ENCODE data around the gene PCNX2. TPM values are rescaled to one million over a fixed set of nuclear protein-coding genes. Genes with fewer than 3 reads are reported as not detected.

The PCNX2 gene
- total RNA-seq, 1 donor from 2014 or later = 23.5 TPM

DNA sequence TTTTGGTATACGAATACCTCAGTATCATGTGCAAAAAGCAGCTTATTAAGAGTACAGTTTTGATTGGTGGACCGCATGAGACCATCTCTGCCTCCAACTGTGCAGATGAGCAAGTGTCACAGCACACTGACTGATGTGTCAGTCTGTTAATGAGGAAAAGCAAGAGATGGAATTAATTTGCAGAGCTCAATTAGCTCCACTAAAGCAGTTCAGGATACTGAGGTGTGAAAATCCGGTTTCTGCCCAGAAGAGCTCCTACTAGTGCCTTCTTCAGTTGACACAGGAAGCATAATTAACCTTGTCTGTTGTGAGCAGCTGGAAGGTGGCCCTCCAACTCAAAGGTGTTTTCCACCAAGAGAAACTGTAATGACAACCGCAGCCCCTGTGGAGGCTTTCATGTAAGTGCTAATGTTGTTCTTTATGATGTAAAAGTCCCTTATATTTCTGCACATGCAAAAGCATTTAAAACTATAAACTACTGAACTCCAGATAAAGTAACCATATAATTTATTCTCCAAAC lies 44.3 kb downstream of the PCNX2 start:
- no peak overlapping the region for H3K27ac ChIP-seq (ENCODE audit: low read depth, low read length)
- no peak overlapping the region for H3K9ac ChIP-seq (ENCODE audit: low read depth in 1 of 3, low read length in 3 of 3)
- no peaks in the 10 kb centered on the region for H3K4me1 ChIP-seq (ENCODE audit: control insufficient read depth in 3 of 3, insufficient read depth in 3 of 3, low read length in 3 of 3)
- no peak overlapping the region for H3K4me3 ChIP-seq (ENCODE audit: low read length in 3 of 3)
- no peaks in the 10 kb centered on the region for H3K36me3 ChIP-seq (ENCODE audit: control insufficient read depth in 3 of 3, insufficient read depth in 3 of 3, low read length in 3 of 3)
- no peaks in the 10 kb centered on the region for H3K9me3 ChIP-seq (ENCODE audit: control insufficient read depth in 3 of 3, low read length in 3 of 3)
- H3K27me3 ChIP-seq (ENCODE audit: control insufficient read depth in 3 of 3, insufficient read depth in 3 of 3, low read length in 3 of 3) = no peaks in the 10 kb centered on the region

GRCh38 chr1:233248014-233248413 lies 47.5 kb downstream of the PCNX2 start:
- H3K27ac ChIP-seq (ENCODE audit: low read depth, low read length) = no peak overlapping the region
- no peaks in the 10 kb centered on the region for H3K36me3 ChIP-seq (ENCODE audit: control insufficient read depth in 3 of 3, insufficient read depth in 3 of 3, low read length in 3 of 3)
- H3K4me3 ChIP-seq (ENCODE audit: low read length in 3 of 3) = no peak overlapping the region
- H3K4me1 ChIP-seq (ENCODE audit: control insufficient read depth in 3 of 3, insufficient read depth in 3 of 3, low read length in 3 of 3) = no peaks in the 10 kb centered on the region
- no peak overlapping the region for H3K9ac ChIP-seq (ENCODE audit: low read depth in 1 of 3, low read length in 3 of 3)
- H3K9me3 ChIP-seq (ENCODE audit: control insufficient read depth in 3 of 3, low read length in 3 of 3) = no peaks in the 10 kb centered on the region
- no peaks in the 10 kb centered on the region for H3K27me3 ChIP-seq (ENCODE audit: control insufficient read depth in 3 of 3, insufficient read depth in 3 of 3, low read length in 3 of 3)

DNA sequence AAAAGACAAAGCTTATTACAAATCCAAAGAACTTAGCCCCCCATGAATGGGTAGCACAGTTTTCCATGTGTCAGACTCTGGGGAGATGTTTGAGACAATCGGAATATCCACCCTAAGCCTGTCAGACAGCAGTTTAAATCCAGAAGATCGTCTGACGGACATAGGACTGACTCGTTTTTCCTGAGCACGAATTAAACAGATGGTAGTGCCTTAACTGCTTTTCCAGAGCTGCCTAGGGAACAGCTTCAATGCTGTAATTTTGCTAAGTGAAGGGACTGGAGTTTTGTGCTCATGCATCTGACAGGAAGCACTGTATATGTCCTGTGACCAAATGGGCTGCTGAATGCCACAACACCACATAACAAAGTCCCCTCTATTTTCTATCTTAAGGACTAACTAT lies 48.6 kb downstream of the PCNX2 start:
- H3K9ac ChIP-seq (ENCODE audit: low read depth in 1 of 3, low read length in 3 of 3) = no peak overlapping the region
- H3K27ac ChIP-seq (ENCODE audit: low read depth, low read length) = no peak overlapping the region
- no peaks in the 10 kb centered on the region for H3K9me3 ChIP-seq (ENCODE audit: control insufficient read depth in 3 of 3, low read length in 3 of 3)
- H3K4me1 ChIP-seq (ENCODE audit: control insufficient read depth in 3 of 3, insufficient read depth in 3 of 3, low read length in 3 of 3) = peaks cover 0 to 5% (median 0%) of the 10 kb centered on the region in 3 donors
- no peaks in the 10 kb centered on the region for H3K27me3 ChIP-seq (ENCODE audit: control insufficient read depth in 3 of 3, insufficient read depth in 3 of 3, low read length in 3 of 3)
- no peaks in the 10 kb centered on the region for H3K36me3 ChIP-seq (ENCODE audit: control insufficient read depth in 3 of 3, insufficient read depth in 3 of 3, low read length in 3 of 3)
- H3K4me3 ChIP-seq (ENCODE audit: low read length in 3 of 3) = no peak overlapping the region

DNA sequence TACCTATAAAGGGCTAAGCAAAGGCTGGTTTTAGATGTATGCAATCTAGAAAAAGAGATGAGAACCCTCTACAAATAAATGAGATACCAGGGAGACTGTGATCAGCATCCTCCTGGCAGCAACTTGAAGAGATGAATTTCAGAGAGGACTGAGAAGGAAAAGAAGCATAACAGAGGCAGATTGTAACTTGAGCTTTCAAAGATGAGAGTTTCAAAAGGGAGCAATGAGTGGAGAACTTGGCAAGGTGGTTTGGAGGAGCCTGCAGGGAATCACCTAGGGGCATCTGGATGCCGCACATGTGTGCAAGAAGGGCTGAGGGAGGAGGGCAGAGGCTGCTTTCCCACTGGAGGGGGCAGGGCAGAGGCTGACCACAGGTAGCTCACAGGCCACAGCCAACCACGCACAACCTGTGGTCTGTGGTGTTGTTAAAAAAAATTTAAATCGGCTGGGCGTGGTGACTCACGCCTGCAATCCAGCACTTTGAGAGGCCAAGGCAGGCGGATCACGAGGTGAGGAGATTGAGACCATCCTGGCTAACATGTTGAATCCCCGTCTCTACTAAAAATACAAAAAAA lies 50.2 kb downstream of the PCNX2 start:
- Histone ChIP-seq H3K9ac (ENCODE audit: low read depth in 1 of 3, low read length in 3 of 3) (no peak overlapping the region), H3K4me3 (ENCODE audit: low read length in 3 of 3) (no peak overlapping the region), H3K27me3 (ENCODE audit: control insufficient read depth in 3 of 3, insufficient read depth in 3 of 3, low read length in 3 of 3) (no peaks in the 10 kb centered on the region), H3K9me3 (ENCODE audit: control insufficient read depth in 3 of 3, low read length in 3 of 3) (no peaks in the 10 kb centered on the region), H3K4me1 (ENCODE audit: control insufficient read depth in 3 of 3, insufficient read depth in 3 of 3, low read length in 3 of 3) (peaks cover 0 to 5% (median 2%) of the 10 kb centered on the region in 3 donors), H3K27ac (ENCODE audit: low read depth, low read length) (no peak overlapping the region), H3K36me3 (ENCODE audit: control insufficient read depth in 3 of 3, insufficient read depth in 3 of 3, low read length in 3 of 3) (no peaks in the 10 kb centered on the region)

DNA sequence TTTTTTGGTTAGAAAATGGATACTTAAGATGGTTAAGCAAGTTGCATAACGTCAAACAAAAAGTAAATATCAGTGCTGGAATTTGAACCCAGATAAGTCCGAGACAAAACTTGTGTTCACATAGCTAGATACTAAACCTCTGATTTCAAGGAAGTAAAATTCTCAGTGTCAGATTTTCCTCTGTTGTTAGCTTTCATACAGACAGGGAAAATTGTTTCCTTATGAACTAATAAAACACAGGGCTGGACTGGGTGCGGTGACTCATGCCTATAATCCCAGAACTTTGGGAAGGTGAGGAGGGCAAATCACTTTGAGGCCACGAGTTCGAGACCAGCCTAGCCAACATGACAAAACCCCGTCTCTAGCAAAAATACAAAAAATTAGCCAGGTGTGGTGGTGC lies 51.3 kb downstream of the PCNX2 start:
- Histone ChIP-seq H3K36me3 (ENCODE audit: control insufficient read depth in 3 of 3, insufficient read depth in 3 of 3, low read length in 3 of 3) (no peaks in the 10 kb centered on the region), H3K4me3 (ENCODE audit: low read length in 3 of 3) (no peak overlapping the region), H3K27ac (ENCODE audit: low read depth, low read length) (no peak overlapping the region), H3K4me1 (ENCODE audit: control insufficient read depth in 3 of 3, insufficient read depth in 3 of 3, low read length in 3 of 3) (peaks cover 0 to 5% (median 2%) of the 10 kb centered on the region in 3 donors), H3K9ac (ENCODE audit: low read depth in 1 of 3, low read length in 3 of 3) (no peak overlapping the region), H3K9me3 (ENCODE audit: control insufficient read depth in 3 of 3, low read length in 3 of 3) (no peaks in the 10 kb centered on the region), H3K27me3 (ENCODE audit: control insufficient read depth in 3 of 3, insufficient read depth in 3 of 3, low read length in 3 of 3) (no peaks in the 10 kb centered on the region)

GRCh38 chr1:233242827-233243483 lies 52.6 kb downstream of the PCNX2 start:
- Histone ChIP-seq H3K36me3 (ENCODE audit: control insufficient read depth in 3 of 3, insufficient read depth in 3 of 3, low read length in 3 of 3) (no peaks in the 10 kb centered on the region), H3K4me1 (ENCODE audit: control insufficient read depth in 3 of 3, insufficient read depth in 3 of 3, low read length in 3 of 3) (peaks cover 0 to 5% (median 2%) of the 10 kb centered on the region in 3 donors), H3K9me3 (ENCODE audit: control insufficient read depth in 3 of 3, low read length in 3 of 3) (no peaks in the 10 kb centered on the region), H3K4me3 (ENCODE audit: low read length in 3 of 3) (no peak overlapping the region), H3K27me3 (ENCODE audit: control insufficient read depth in 3 of 3, insufficient read depth in 3 of 3, low read length in 3 of 3) (no peaks in the 10 kb centered on the region), H3K27ac (ENCODE audit: low read depth, low read length) (no peak overlapping the region), H3K9ac (ENCODE audit: low read depth in 1 of 3, low read length in 3 of 3) (no peak overlapping the region)

GRCh38 chr1:233241759-233242158 lies 53.8 kb downstream of the PCNX2 start:
- Histone ChIP-seq H3K4me3 (ENCODE audit: low read length in 3 of 3) (no peak overlapping the region), H3K9me3 (ENCODE audit: control insufficient read depth in 3 of 3, low read length in 3 of 3) (no peaks in the 10 kb centered on the region), H3K27me3 (ENCODE audit: control insufficient read depth in 3 of 3, insufficient read depth in 3 of 3, low read length in 3 of 3) (no peaks in the 10 kb centered on the region), H3K36me3 (ENCODE audit: control insufficient read depth in 3 of 3, insufficient read depth in 3 of 3, low read length in 3 of 3) (no peaks in the 10 kb centered on the region), H3K9ac (ENCODE audit: low read depth in 1 of 3, low read length in 3 of 3) (no peak overlapping the region), H3K4me1 (ENCODE audit: control insufficient read depth in 3 of 3, insufficient read depth in 3 of 3, low read length in 3 of 3) (peaks cover 0 to 5% (median 2%) of the 10 kb centered on the region in 3 donors), H3K27ac (ENCODE audit: low read depth, low read length) (no peak overlapping the region)

DNA sequence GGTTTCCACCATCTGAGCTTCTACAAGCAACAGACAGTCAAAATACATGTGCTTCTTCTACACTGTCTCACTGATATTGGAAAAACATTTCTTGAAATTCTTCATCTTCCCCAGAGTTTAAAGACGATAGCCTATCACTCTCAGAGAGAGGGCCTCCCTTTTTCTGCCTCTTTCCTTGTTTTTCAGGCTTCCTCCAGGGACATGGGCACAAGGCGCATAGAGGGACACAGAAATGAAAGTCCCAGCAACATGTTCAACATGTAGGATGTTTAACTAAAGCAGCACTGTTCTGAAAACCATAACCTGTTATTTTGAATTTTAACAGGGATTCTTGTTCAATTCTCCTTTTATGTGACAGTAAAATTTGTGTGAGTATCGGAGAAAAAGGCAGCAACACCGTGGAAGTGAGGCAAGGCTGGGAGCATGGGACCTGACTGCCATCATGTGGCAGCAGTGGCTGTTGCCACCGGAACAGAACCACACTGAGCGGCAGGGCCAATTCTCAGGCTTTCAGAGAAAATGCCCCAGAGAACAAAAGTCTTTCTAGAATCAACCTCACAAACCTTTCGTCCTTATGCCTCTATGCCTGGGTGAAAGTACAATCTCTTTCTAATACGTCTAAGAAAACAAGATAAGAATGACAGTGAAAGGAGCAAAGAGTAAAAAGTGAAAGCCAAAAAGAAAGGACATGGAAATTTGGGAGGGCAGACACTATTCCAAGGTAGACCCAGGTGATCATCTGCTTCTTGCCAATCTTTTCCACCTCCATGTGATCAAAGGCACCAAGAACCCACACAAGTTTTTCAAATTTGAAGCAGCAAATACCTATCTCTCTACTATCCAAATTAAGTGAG lies 54.5 kb downstream of the PCNX2 start:
- peaks cover 0 to 5% (median 2%) of the 10 kb centered on the region in 3 donors for H3K4me1 ChIP-seq (ENCODE audit: control insufficient read depth in 3 of 3, insufficient read depth in 3 of 3, low read length in 3 of 3)
- H3K27ac ChIP-seq (ENCODE audit: low read depth, low read length) = no peak overlapping the region
- H3K27me3 ChIP-seq (ENCODE audit: control insufficient read depth in 3 of 3, insufficient read depth in 3 of 3, low read length in 3 of 3) = no peaks in the 10 kb centered on the region
- no peak overlapping the region for H3K9ac ChIP-seq (ENCODE audit: low read depth in 1 of 3, low read length in 3 of 3)
- H3K36me3 ChIP-seq (ENCODE audit: control insufficient read depth in 3 of 3, insufficient read depth in 3 of 3, low read length in 3 of 3) = no peaks in the 10 kb centered on the region
- no peaks in the 10 kb centered on the region for H3K9me3 ChIP-seq (ENCODE audit: control insufficient read depth in 3 of 3, low read length in 3 of 3)
- H3K4me3 ChIP-seq (ENCODE audit: low read length in 3 of 3) = peak overlapping the region; percentile 23 to 54 (median 42)

GRCh38 chr1:233240371-233240770 lies 55.2 kb downstream of the PCNX2 start:
- peaks cover 0 to 5% (median 2%) of the 10 kb centered on the region in 3 donors for H3K4me1 ChIP-seq (ENCODE audit: control insufficient read depth in 3 of 3, insufficient read depth in 3 of 3, low read length in 3 of 3)
- H3K9me3 ChIP-seq (ENCODE audit: control insufficient read depth in 3 of 3, low read length in 3 of 3) = no peaks in the 10 kb centered on the region
- H3K36me3 ChIP-seq (ENCODE audit: control insufficient read depth in 3 of 3, insufficient read depth in 3 of 3, low read length in 3 of 3) = no peaks in the 10 kb centered on the region
- no peak overlapping the region for H3K9ac ChIP-seq (ENCODE audit: low read depth in 1 of 3, low read length in 3 of 3)
- no peak overlapping the region for H3K27ac ChIP-seq (ENCODE audit: low read depth, low read length)
- H3K4me3 ChIP-seq (ENCODE audit: low read length in 3 of 3) = no peak overlapping the region
- no peaks in the 10 kb centered on the region for H3K27me3 ChIP-seq (ENCODE audit: control insufficient read depth in 3 of 3, insufficient read depth in 3 of 3, low read length in 3 of 3)

All from skeletal muscle tissue (tissue), 4 donors.